GM12878 (cell line): ENCODE results near the gene CCDC141.

ENCODE experiments used
- CBX5 ChIP-seq: sonication (generic); IDR thresholded peaks from 2 replicates; pipeline ENCODE4 v1.6.1; 2016; ENCODE audit warnings: low read depth, moderate library complexity, mild to moderate bottlenecking, inconsistent platforms
- FOXM1 ChIP-seq: IDR thresholded peaks from 2 replicates; pipeline ENCODE4 v1.6.1; 2012; ENCODE audit warnings: low read depth, mild to moderate bottlenecking, inconsistent platforms, low read length, moderate library complexity
- LARP7 ChIP-seq: fragments of 450-650 bp; IDR thresholded peaks from 2 replicates; pipeline ENCODE4 v1.6.1; 2017; ENCODE audit warnings: mild to moderate bottlenecking
- POLR2A ChIP-seq: IDR thresholded peaks from 2 replicates; pipeline ENCODE4 v1.6.1; 2011; ENCODE audit warnings: low read depth, mild to moderate bottlenecking, low read length
- RAD51 ChIP-seq: fragments of 450-650 bp; IDR thresholded peaks from 2 replicates; pipeline ENCODE4 v1.6.1; 2016; ENCODE audit warnings: moderate library complexity, mild to moderate bottlenecking, inconsistent platforms
- RFX5 ChIP-seq: IDR thresholded peaks from 2 replicates; pipeline ENCODE4 v1.6.1; 2011; ENCODE audit warnings: low read depth, low read length, improper control_type of control experiment
- SMC3 ChIP-seq: IDR thresholded peaks from 2 replicates; pipeline ENCODE4 v1.6.1; 2011; ENCODE audit warnings: low read length, improper control_type of control experiment, borderline replicate concordance
- YY1 ChIP-seq: IDR thresholded peaks from 2 replicates; pipeline ENCODE4 v1.6.1; 2011; ENCODE audit warnings: low read depth, mild to moderate bottlenecking, low read length
- TF ChIP-seq, protein P1 (sequence below), 3 experiments: IDR thresholded peaks in 2 of 3; conservative IDR thresholded peaks in 1 of 3; 2 replicates each; pipeline ENCODE4 v1.5.1; 2011; ENCODE audit warnings: low read depth in 3 of 3, low read length in 3 of 3, mild to moderate bottlenecking in 3 of 3, control low read depth in 2 of 3, moderate library complexity in 2 of 3, inconsistent platforms in 1 of 3, mixed read lengths in 1 of 3; ENCODE audit not compliant: control insufficient read depth in 2 of 3, insufficient read depth in 1 of 3; ENCODE audit errors: extremely low read depth in 1 of 3

- TF ChIP-seq FOXM1: no peak
- TF ChIP-seq POLR2A: no peak
- TF ChIP-seq CBX5: no peak
- TF ChIP-seq RFX5: no peak
- no peak for TF ChIP-seq YY1
- TF ChIP-seq, protein P1, sequence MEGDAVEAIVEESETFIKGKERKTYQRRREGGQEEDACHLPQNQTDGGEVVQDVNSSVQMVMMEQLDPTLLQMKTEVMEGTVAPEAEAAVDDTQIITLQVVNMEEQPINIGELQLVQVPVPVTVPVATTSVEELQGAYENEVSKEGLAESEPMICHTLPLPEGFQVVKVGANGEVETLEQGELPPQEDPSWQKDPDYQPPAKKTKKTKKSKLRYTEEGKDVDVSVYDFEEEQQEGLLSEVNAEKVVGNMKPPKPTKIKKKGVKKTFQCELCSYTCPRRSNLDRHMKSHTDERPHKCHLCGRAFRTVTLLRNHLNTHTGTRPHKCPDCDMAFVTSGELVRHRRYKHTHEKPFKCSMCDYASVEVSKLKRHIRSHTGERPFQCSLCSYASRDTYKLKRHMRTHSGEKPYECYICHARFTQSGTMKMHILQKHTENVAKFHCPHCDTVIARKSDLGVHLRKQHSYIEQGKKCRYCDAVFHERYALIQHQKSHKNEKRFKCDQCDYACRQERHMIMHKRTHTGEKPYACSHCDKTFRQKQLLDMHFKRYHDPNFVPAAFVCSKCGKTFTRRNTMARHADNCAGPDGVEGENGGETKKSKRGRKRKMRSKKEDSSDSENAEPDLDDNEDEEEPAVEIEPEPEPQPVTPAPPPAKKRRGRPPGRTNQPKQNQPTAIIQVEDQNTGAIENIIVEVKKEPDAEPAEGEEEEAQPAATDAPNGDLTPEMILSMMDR (IDR thresholded peaks at IDR 0.05 in 2 of 3, conservative IDR thresholded peaks at IDR 0.05 in 1 of 3; ENCODE audit: control insufficient read depth in 2 of 3, extremely low read depth in 1 of 3, insufficient read depth in 1 of 3, low read depth in 3 of 3, low read length in 3 of 3): no peak
- no peak for TF ChIP-seq LARP7
- no peak for TF ChIP-seq RAD51
- TF ChIP-seq SMC3: no peak
Observed at GRCh38 chr2:178923546-178923945, 126.4 kb downstream of the CCDC141 start.
